NCI-H82 treated with DMSO at 0.1 percent for 48 hours (cell line): ENCODE data around the gene SUSD4.
A peak's percentile ranks its signal among the peaks of the same experiment; 100 is the strongest.

Experiments
- DNase-seq: peaks from one replicate; lab custom pipeline; 2025; ENCODE audit not compliant: unreplicated experiment; lab: John Stamatoyannopoulos, UW

SUSD4 gene

GRCh38 chr1:223363057-223363855 lies 720 bp downstream of the SUSD4 start:
- DNase-seq = no peak

GRCh38 chr1:223358826-223359225 lies 5.2 kb downstream of the SUSD4 start:
- DNase-seq = no peak

GRCh38 chr1:223355699-223356098 lies 8.3 kb downstream of the SUSD4 start:
- no peak for DNase-seq

GRCh38 chr1:223353939-223354338 lies 10.0 kb downstream of the SUSD4 start:
- no peak for DNase-seq

DNA sequence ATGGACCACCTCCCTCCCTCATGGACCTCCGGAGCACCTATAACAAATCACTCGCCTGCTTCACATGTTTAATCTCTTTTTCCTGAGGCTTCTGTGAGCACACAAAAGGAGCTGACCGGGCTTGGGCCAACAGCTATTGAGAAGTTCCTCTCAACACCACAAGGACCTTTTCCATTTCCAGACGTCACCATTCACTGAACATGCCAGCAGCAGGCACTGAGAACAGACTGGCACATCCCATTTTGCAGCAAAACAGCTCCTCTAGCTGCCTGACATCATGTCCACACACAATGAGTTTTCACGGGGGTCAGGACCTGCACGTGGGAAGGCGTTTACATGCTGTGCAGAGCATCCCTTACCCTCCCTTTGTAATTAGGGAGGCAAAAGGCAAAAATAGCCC lies 11.0 kb downstream of the SUSD4 start:
- no peak for DNase-seq

- DNase-seq = no peak
These were observed 13.5 kb downstream of the SUSD4 start for GRCh38 chr1:223350361-223350908.

DNA sequence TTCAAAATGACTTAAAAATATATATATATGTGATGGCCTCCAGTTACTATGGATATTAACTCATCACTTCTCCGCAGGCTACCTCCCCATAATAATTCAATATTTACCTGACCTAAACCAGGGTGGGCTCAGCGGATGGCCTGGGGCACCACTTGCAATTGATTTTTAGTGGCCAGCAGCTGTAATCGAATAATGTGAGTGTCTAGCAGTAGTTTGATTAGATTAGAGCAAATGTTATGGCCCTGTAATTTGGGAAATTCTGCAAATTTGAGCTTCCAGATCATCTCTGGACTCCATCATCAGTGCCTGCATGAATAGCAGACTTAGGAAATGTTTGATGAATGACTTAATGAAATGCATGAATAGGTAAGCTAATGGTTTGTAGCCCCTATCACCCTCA lies 14.7 kb downstream of the SUSD4 start:
- DNase-seq = no peak

- DNase-seq = no peak
These were observed 15.5 kb downstream of the SUSD4 start for GRCh38 chr1:223348439-223348838.

DNA sequence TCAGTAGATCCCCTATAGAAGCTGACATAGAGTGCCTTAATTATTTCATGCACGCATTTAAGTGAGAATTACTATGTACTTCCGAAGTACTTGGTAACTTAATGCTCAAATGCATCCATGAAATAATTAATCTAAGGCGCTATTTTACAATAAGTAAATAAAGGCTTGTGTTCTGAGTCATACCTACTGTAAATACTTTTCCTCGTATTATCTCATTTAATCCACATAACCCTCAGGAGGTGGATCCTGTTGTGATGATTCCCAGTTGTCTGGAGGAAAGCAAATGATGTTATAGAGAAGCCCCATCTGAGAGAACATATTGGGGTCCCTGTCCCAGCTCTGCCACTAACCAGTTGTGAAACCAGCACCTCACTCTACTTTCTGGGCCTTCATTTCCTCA lies 16.4 kb downstream of the SUSD4 start:
- no peak for DNase-seq

- DNase-seq = no peak
These were observed 17.7 kb downstream of the SUSD4 start for GRCh38 chr1:223346311-223346710.

GRCh38 chr1:223345720-223346119 lies 18.3 kb downstream of the SUSD4 start:
- no peak for DNase-seq

DNA sequence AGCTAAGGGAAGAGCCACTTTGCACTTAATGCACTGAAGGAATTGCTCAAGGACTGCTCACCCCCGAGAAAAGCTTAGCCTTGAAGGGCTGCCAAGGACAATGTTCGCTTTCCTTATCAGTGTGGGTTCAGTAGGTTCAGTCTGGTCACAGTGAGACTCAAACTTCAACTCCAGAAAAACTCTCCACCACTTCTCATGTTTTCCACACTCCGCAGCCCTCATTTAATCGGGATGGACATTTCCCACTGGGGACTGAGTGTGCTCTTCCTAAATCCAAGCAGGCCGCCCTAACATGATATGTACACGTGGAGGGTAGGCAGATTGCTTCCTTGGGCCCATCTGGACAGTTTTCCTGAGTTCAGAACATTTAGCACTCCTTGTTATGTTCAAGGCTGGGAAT lies 19.5 kb downstream of the SUSD4 start:
- DNase-seq = no peak

DNA sequence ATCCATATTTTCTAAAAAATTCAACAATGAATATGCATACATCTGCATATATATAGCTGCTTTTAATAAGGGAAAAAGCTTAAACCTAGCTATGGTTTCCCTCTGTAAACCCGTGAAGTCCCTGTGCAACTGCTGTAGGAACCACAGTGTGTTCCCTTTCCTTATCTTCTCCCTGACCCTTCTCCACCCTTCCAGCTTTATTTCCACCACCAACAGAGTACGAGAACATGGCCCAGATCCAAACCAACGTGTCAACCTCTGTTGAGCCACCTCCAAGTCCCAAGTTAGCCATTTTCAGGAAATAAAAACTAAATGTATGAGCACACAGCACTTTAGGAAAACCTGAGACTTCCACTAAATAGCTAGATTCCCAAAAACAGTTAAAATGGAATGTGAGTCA lies 20.3 kb downstream of the SUSD4 start:
- DNase-seq = no peak

DNA sequence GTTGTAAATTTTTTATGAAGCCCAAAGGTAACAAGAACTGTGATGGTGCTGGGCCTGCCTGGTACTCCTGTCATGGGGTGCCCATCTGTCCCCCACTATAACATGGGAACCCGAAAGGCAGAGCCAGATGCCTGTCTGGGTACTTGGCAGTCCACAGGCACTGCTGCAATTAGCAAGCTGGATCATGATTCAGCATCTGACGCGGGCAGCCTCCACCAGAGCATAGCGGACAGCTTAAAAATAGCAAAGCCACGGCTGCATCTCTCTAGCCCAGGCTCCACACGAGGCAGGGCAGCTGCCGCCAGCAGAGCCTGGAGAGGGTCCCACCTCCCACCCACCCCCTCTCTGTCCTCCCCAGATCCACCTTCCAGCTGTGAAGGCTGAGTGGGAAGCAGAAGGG lies 22.9 kb downstream of the SUSD4 start:
- DNase-seq = peak; percentile 17

DNA sequence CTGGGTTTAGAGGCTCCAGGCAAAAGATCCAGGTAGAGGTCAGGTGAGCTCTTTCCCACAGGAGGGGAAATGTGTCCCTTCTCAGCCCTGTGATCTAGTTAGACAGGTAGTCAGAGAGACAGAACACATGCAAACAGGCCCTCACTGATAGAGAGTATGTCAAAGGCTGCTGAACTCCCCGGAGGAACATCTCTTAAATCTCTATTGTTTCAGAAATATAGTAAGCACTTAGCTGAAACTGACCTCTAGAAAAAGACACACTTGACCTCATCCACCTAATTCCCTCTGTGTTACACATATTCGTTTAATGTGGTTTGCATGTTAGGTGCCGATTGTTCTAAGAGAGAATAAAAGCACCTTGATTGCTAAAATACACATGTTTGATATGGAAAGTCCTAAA lies 23.3 kb downstream of the SUSD4 start:
- DNase-seq = no peak

GRCh38 chr1:223339861-223340260 lies 24.1 kb downstream of the SUSD4 start:
- peak; percentile 63 for DNase-seq

GRCh38 chr1:223338811-223339746 lies 24.9 kb downstream of the SUSD4 start:
- no peak for DNase-seq

DNA sequence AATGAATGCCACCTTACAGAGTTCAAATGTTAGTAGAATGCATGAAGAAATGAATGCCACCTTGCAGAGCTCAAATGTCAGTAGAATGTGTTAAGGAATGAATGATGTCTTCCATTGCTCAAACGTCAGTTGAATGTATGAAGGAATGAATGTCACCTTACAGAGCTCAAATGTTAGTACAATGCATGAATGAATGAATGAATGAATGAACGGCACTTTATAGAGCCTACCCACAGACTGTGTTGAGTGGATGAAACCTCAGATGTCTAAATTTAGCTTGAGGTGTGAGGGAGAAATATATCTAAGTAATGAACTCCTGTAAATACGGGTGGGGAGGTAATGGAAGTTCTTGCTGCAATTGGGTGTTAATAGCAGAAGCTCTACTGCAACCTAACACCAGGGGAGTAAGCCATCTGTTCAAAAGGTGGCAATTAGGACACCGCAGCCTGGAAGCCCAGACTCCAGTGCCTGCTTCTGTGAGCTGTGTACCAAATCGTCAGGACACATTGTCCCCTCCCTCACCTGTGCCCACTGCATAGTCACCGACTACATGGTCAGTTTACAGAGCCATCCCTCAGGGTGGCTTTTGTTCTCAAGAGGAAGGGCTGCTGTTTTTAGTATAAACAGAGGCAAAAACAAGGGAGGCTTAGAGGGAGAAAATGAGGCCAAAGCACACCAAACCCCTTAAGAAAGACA lies 26.7 kb downstream of the SUSD4 start:
- peak; percentile 7 for DNase-seq

- DNase-seq = no peak
These were observed 29.8 kb downstream of the SUSD4 start for GRCh38 chr1:223334156-223334555.

DNA sequence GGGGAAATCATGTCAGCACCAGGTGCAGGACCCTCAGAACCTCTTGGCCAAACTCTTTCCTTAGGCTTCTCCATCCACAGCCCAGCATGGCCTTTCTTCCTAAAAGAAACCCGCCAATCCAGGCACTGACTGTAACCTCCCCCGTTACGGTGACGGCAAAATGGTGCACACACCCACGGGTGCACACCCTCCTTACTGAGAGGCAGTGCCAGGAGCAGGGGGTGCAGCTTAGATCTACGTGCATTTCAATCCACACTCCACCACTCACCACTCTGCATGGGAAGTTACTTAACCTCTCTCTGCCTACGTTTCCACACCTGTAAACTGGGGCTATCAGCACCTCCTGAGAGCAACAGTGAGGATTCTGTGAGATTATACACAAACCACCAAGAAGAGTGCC lies 31.0 kb downstream of the SUSD4 start:
- no peak for DNase-seq

- no peak for DNase-seq
These were observed 32.0 kb downstream of the SUSD4 start for GRCh38 chr1:223331929-223332328.
